K562 (cell line): ENCODE measurements around the gene EHBP1. TPM values are rescaled to one million over a fixed set of nuclear protein-coding genes. Genes with fewer than 3 reads are reported as not detected.

Source experiments
- CBFA2T3 ChIP-seq: fragments of 450-650 bp; IDR thresholded peaks from 2 replicates; pipeline ENCODE4 v1.6.1; 2017
- CTBP1 ChIP-seq: fragments of 450-650 bp; IDR thresholded peaks from 2 replicates; pipeline ENCODE4 v1.6.1; 2016; ENCODE audit warnings: borderline replicate concordance
- GTF3C2 ChIP-seq: IDR thresholded peaks from 3 replicates; pipeline ENCODE4 v1.6.1; 2011; ENCODE audit warnings: borderline replicate concordance, mild to moderate bottlenecking, moderate library complexity; ENCODE audit not compliant: insufficient read length; ENCODE audit errors: extremely low read depth
- ILF3 ChIP-seq: fragments of 450-650 bp; IDR thresholded peaks from 2 replicates; pipeline ENCODE4 v1.6.1; 2018; ENCODE audit warnings: antibody characterized with exemption, mild to moderate bottlenecking, moderate library complexity, borderline replicate concordance
- KLF16 ChIP-seq: IDR thresholded peaks from 2 replicates; pipeline ENCODE4 v1.6.1; 2016; ENCODE audit warnings: antibody characterized with exemption
- PHF8 ChIP-seq: fragments of 200-600 bp; sonication (generic); IDR thresholded peaks from 2 replicates; pipeline ENCODE4 v1.6.1; 2012; ENCODE audit warnings: mixed run types, mild to moderate bottlenecking, inconsistent platforms, low read length, moderate library complexity, borderline replicate concordance
- PTBP1 ChIP-seq: fragments of 200-400 bp; formaldehyde crosslinking; IDR thresholded peaks from 2 replicates; pipeline ENCODE4 v1.6.1; 2017; ENCODE audit warnings: low read depth, low read length
- REST ChIP-seq, 2 experiments: fragments of 450-650 bp; formaldehyde crosslinking in 1 of 2; IDR thresholded peaks; 2 replicates each; pipeline versions ENCODE4 v1.4.0 to v1.6.1; 2014 to 2020; ENCODE audit warnings: mild to moderate bottlenecking in 2 of 2, borderline replicate concordance in 1 of 2, low read depth in 1 of 2
- STAT6 ChIP-seq: sonication (generic); formaldehyde crosslinking; IDR thresholded peaks from 2 replicates; pipeline ENCODE4 v1.8.1; 2023; ENCODE audit warnings: mild to moderate bottlenecking, missing genetic modification reagents
- ZNF165 ChIP-seq: fragments of 250-450 bp; sonication (Bioruptor Pico); IDR thresholded peaks from 2 replicates; pipeline ENCODE4 v1.4.0; 2020; ENCODE audit warnings: borderline replicate concordance
- ZNF24 ChIP-seq: fragments of 450-650 bp; IDR thresholded peaks from 2 replicates; pipeline ENCODE4 v1.6.1; 2016
- polyA plus RNA-seq, 8 experiments: library from polyadenylated mRNA; depleted of rRNA in 4 of 8; stranded (reverse) in 5 of 8; unstranded in 3 of 8; fragments of >200 nt; fragmentation: Nextera tagmentation in 2 of 8; fragmentation: Illumina TruSeq in 1 of 8; extraction: Ambion mirVana in 2 of 8; extraction: Trizol in 1 of 8; gene quantifications; 2 replicates each; pipeline versions ENCODE4 v1.2.1 to v1.2.3, GENCODE V29; 2011 to 2014; ENCODE audit warnings: inconsistent platforms in 1 of 8, missing spikeins in 1 of 8
- total RNA-seq, 7 experiments: library from RNA; depleted of rRNA in 6 of 7; stranded (reverse); fragments of >200 nt in 6 of 7; fragmentation: Illumina TruSeq in 2 of 7; extraction: Trizol in 2 of 7; gene quantifications; 2 replicates each; pipeline versions ENCODE4 v1.2.1 to v1.2.3, GENCODE V29; 2011 to 2021; ENCODE audit warnings: low replicate concordance in 1 of 7

EHBP1 gene
- total and polyA plus RNA-seq, 9 of the 15 experiments (the other 6 are each of a cell fraction or from before 2014, with no cell fraction given): 8.9 to 26.6 (median 19.3) TPM

- no peak for TF ChIP-seq GTF3C2
- TF ChIP-seq KLF16: no peak
- TF ChIP-seq PTBP1: no peak
- no peak for TF ChIP-seq STAT6
- no peak for TF ChIP-seq ZNF24
- TF ChIP-seq ILF3: no peak
- no peak for TF ChIP-seq REST (IDR thresholded peaks at IDR 0.05; ENCODE audit: borderline replicate concordance)
- TF ChIP-seq REST (CRISPR knock-in tag; IDR thresholded peaks at IDR 0.05; ENCODE audit: low read depth): no peak
- TF ChIP-seq CTBP1: peak; percentile 37; the same call in 1 of the 2 replicates
- TF ChIP-seq CBFA2T3: no peak
- peak; percentile 18; the same call in 1 of the 2 replicates for TF ChIP-seq PHF8
- TF ChIP-seq ZNF165 (CRISPR knock-in tag): no peak
These were observed 577 bp downstream of the EHBP1 start (continued) for GRCh38 chr2:62705859-62706720.
